Esophagus (tissue), 2 donors: ENCODE measurements around the gene RAVER1. TPM values are rescaled to one million over a fixed set of nuclear protein-coding genes. Genes with fewer than 3 reads are reported as not detected.

Experiments
- H3K27ac ChIP-seq, 2 donors: one replicate each; pipeline ENCODE4 v1.5.1; 2013; ENCODE audit warnings: low read depth in 2 of 2, mild to moderate bottlenecking in 2 of 2, inconsistent platforms in 1 of 2, low read length in 1 of 2, moderate library complexity in 1 of 2
- H3K27me3 ChIP-seq, 2 donors: one replicate each; pipeline ENCODE4 v1.6.1; 2013; ENCODE audit warnings: low read length in 2 of 2, control low read depth in 1 of 2, mild to moderate bottlenecking in 1 of 2; ENCODE audit not compliant: insufficient read depth in 2 of 2, control insufficient read depth in 1 of 2
- H3K36me3 ChIP-seq, 2 donors: one replicate each; pipeline ENCODE4 v1.6.1; 2013; ENCODE audit warnings: low read length in 1 of 2; ENCODE audit not compliant: control insufficient read depth in 2 of 2, insufficient read depth in 2 of 2
- H3K4me1 ChIP-seq, 2 donors: one replicate each; pipeline ENCODE4 v1.6.1; 2013; ENCODE audit warnings: low read length in 1 of 2; ENCODE audit not compliant: control insufficient read depth in 2 of 2, insufficient read depth in 2 of 2
- H3K4me3 ChIP-seq, 2 donors: one replicate each; pipeline ENCODE4 v1.5.1; 2013; ENCODE audit warnings: low read length in 2 of 2, mild to moderate bottlenecking in 2 of 2, low read depth in 1 of 2, moderate library complexity in 1 of 2
- H3K9me3 ChIP-seq, 2 donors: one replicate each; pipeline ENCODE4 v1.6.1; 2013; ENCODE audit warnings: mild to moderate bottlenecking in 2 of 2, low read depth in 1 of 2, low read length in 1 of 2, moderate library complexity in 1 of 2; ENCODE audit not compliant: control insufficient read depth in 2 of 2, insufficient read depth in 1 of 2
- WGBS, 2 donors: extraction: QIAGEN DNeasy Blood & Tissue Kit; methylation state at CpG; one replicate each; pipeline ENCODE4 v1.1.7; 2013; 5-methylcytosine and 5-hydroxymethylcytosine counted together
- polyA plus RNA-seq, 2 donors: library from polyadenylated mRNA; stranded (reverse); fragments of 200-250 nt; gene quantifications; one replicate each; pipeline ENCODE4 v1.2.3, GENCODE V29; 2013
- donor health status: healthy with polysubstance abuse.
- donor health status: Bipolar disorder and iron deficiency.

The RAVER1 gene
- polyA plus RNA-seq, 2 donors, result 7.1 to 8.2 TPM

DNA sequence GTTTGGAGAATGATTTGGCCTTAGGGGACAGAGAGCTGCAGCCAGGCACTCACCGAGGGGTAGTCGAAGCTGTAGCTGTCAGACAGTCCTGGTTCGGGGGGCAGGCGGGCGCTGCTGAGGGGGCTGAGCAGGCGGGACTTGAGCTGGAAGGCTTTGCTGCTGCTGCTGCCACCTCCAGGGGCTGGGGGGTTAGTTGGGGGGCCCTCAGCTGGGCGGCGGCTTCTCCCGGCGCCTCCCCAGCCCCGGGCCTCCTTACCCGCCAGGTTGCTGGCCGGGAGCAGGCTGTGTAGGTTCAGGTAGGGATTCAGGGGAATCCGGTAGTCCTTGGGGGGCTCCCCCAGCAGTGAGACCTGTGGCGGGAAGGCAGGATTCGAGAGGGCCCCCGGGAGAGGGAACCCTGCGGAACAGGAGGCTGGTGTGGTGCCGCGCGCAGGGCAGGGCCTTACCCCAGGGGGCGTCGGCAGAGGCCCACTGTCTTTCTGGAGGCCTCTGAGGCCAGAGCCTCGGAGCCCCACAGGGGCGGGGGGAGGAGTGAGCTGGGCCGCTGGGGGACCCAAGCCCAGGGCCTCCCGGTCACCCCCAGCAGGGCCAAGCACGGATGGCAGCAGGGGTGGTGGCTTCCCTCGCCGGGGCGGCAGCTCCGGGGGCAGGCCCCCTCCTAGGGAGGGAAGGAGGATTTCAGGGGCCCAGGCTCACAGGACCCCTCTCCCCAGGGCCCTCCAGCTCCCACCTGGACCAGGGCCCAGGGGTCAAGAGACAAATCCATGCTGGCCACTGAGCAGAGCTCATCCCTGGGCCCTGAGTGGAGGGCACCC, 12.5 kb downstream of the RAVER1 start:
- peaks cover 5 to 50% of the 10 kb centered on the region in 2 donors for H3K36me3 ChIP-seq
- no peaks in the 10 kb centered on the region for H3K4me1 ChIP-seq
- no peaks in the 10 kb centered on the region for H3K27me3 ChIP-seq
- H3K27ac ChIP-seq, result no peak overlapping the region
- WGBS, 2 donors, result 93% methylated on average over 31 to 32 of the region's 32 CpGs
- no peak overlapping the region for H3K4me3 ChIP-seq
- H3K9me3 ChIP-seq, result no peaks in the 10 kb centered on the region

DNA sequence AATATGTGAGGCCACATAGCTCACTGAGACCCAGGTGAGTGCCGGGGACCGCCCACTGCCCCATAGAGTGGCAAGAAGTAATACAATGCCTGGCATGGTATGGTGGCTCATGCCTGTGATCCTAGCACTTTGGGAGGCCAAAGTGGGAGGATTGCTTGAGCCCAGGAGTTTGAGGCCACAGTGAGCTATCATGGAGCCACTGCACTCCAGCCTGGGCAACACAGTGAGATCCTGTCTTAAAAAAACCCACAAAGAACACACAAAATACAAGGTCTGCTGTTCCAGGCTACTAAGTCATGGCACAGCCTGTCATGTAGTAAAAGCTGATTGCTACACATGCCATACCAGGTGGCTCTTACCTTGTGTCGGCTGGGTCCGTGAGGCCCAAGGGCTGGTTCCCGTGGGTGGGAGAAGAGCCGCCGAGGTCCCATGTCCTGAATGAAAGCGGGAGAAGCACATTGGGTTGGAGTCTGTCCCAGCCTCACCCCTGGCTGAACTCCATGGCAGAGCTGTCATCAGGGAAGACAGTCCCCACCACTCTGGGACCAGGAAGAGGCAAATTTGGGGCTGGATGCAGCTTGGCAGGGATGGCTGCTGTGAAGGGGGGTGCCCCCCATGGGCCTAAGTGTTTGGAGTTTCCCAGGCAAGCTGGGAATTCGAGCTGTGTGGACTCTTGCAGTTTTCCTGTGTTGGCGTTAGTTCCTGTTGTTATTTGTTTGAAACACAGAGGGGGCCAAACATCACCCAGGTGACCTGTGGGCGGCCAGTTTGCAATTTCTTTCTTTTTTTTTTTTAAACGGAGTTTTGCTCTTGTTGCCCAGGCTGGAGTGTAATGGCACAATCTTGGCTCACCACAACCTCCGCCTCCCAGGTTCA, 14.3 kb downstream of the RAVER1 start:
- Histone ChIP-seq H3K36me3 (peaks cover 5 to 42% of the 10 kb centered on the region in 2 donors), H3K27ac (no peak overlapping the region), H3K27me3 (no peaks in the 10 kb centered on the region), H3K9me3 (no peaks in the 10 kb centered on the region), H3K4me3 (no peak overlapping the region), H3K4me1 (peaks cover 0 to 2% of the 10 kb centered on the region in 2 donors)
- WGBS, 2 donors, result 90 to 95% methylated on average over 13 of the region's 13 CpGs

DNA sequence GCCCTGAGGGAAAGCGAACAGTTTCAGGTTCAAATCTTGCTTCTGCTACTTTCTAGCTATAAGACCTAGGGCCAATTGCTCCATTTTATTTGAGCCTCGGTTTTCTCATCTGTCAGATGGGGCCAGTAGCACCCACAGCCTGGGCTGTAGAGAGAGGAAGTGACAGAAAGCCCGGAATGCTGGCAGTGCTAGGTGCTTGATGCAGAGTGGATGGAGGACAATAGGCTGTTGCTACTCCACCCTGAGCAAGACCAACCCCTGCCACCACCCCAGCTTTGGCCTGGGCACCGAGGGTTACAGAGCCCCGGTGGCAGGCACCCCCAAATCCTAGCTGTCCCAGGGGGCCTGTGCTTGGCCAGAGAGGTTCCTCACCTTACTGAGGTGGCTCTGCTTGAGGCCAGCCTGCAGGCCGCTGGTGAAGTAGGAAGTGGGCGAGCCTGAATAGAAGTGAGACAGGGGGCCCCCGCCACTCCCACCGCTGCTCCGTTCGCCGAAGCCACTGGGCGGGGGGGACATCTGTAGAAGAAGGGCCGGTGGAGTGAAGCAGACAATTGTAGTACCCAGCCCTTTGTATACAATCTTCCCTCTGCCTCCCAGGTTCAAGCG, 15.4 kb downstream of the RAVER1 start:
- WGBS, 2 donors, result 93% methylated on average over 15 of the region's 15 CpGs
- H3K9me3 ChIP-seq, result no peaks in the 10 kb centered on the region
- no peak overlapping the region for H3K27ac ChIP-seq
- no peak overlapping the region for H3K4me3 ChIP-seq
- H3K36me3 ChIP-seq, result peaks cover 5 to 36% of the 10 kb centered on the region in 2 donors
- no peaks in the 10 kb centered on the region for H3K27me3 ChIP-seq
- H3K4me1 ChIP-seq, result peaks cover 0 to 2% of the 10 kb centered on the region in 2 donors

DNA sequence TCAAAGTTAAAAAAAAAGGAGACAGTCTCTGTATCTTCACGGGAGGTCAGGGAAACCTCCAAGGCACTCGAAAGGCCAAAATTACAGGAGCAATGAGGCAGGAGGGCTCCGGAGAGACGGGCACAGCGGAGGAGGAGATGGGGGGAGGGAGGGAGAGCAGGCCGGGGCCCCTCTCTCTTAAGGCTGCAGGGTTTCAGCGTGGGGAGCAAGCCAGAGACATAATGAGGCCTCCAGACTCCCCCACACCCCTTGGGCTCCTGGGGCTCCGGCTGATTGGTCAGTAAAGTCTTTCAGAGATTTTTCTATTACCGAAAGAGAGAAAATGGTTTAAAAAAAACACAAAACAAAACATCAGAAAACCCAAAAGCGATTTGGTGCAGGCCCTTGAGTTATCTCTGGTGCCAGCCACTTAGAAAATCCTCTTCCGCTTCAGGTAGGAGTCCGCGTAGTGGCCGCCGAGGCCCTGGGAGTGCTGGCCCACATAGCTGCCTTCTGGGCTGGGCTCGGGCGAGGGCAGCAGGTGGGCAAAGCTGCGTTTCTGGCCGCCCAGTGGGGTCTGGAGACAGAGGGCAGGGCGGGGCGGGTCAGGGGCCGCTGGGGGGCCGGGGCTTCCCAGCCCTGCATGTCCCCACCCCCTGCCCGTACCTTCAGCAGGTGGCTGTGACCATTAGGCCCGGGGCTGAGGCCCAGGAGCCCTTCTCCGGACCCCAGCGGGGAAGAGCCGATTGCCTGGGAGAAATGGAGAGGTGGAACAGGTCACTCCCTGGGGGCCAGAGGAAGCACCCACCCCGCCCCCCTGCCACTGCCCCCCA, 16.1 kb downstream of the RAVER1 start:
- 82 to 86% methylated on average over 27 to 29 of the region's 29 CpGs for WGBS, 2 donors
- H3K4me1 ChIP-seq, result peaks cover 0 to 2% of the 10 kb centered on the region in 2 donors

DNA sequence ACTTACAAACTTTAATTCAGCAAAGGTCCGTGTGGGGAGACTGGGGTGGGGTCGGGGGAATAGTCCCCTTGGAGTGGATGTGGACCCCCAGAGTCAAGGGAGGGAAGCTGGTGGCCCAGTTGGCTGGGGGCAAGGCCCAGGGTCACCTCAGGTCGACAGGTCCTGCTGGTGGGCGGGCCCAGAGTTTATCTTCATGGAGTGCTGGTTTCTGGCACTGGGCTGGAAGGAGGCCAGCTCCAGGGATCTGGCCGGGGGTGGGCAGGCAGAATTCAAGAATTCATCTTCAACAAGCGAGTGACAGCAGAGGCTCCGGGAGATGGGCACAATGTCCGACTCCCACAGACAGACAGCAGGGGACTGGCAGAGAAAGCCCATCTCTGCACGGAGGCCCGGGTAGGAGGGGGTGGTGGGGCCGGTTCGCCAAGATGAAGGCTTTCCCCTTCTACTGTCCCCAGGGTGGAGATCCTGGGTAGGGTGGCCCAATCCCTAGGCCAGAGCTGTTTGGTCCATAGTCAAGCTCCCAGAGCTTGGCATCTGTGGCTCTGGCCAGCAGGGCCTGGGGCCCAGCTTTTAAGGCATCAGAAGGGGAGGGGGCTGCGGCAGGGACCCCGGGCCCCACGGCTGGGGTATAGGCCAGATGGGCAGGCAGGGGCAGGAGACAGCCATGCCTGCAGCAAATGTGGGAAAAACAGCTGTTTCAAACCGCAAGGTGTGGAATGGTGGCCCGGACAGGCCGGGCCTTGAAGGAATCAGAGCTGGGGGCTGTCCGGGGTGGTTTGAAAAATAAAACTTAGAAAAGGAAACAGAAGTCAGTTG, 16.9 kb downstream of the RAVER1 start:
- peak overlapping the region in 1 of 2 donors; percentile 88 for H3K4me3 ChIP-seq
- no peaks in the 10 kb centered on the region for H3K27me3 ChIP-seq
- H3K9me3 ChIP-seq, result no peaks in the 10 kb centered on the region
- H3K36me3 ChIP-seq, result peaks cover 3 to 25% of the 10 kb centered on the region in 2 donors
- no peak overlapping the region for H3K27ac ChIP-seq
- peaks cover 0 to 2% of the 10 kb centered on the region in 2 donors for H3K4me1 ChIP-seq
- WGBS, 2 donors, result 62 to 67% methylated on average over 19 of the region's 19 CpGs

More for the DNA sequence above, 16.1 kb downstream of the RAVER1 start:
- H3K4me3 ChIP-seq, result no peak overlapping the region
- no peaks in the 10 kb centered on the region for H3K9me3 ChIP-seq
- H3K27me3 ChIP-seq, result no peaks in the 10 kb centered on the region
- H3K36me3 ChIP-seq, result peaks cover 3 to 29% of the 10 kb centered on the region in 2 donors
- no peak overlapping the region for H3K27ac ChIP-seq

DNA sequence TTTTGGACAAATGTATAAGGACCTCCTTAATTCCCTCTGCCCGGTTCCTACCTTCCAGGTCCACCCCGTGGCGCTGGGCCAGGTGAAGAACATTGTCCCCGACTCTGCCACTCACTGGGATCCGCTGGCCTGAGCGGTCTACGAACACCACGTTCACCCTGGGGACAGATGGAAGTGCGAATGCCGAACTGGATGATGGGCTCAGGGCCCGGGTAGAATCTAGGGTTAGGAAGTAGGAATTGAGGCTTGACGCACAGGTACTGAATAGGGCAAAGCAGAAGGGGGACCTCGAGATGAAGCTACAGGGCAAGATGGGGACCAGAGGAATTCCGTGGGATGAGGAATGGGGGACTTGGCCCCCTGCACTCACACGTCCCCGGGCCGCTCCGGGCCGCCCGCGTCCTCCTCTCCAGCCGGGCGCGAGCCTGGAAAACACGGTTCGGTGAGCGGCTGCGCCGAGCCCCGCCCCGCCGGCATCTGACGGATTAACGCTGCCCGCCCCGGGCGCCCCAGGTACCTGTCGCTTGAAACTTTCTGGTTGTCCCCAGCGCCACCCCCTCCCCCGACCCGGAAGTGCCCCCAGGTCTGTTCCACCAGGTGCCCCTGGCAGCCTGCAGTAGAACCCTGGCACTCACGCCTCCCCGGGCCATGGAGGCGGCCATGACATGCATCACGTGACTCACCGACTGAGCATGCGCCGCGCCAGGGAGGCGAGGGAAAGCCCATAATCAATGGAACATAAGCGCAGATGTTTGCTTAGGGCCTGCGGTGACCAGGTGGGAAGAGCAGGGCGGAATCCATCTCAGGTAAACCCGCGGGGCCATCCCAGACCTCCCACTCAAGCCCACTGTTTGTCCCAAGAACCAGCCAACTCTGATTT, 17.8 kb downstream of the RAVER1 start, which contains the start of gene FDX2:
FDX2 (minus strand) TSS at position 681 of the 880 bp plus-strand sequence; CDS start at position 662, 19 bp downstream.
- Histone ChIP-seq H3K4me1 (peaks cover 0 to 2% of the 10 kb centered on the region in 2 donors), H3K27me3 (no peaks in the 10 kb centered on the region), H3K36me3 (peaks cover 4 to 22% of the 10 kb centered on the region in 2 donors), H3K4me3 (peak within 1 kb of the TSS; percentile 68 to 88), H3K27ac (peak within 1 kb of the TSS; percentile 19 to 59), H3K9me3 (no peaks in the 10 kb centered on the region)
- WGBS, 2 donors, result 1% methylated on average over 39 to 55 of the region's 55 CpGs

DNA sequence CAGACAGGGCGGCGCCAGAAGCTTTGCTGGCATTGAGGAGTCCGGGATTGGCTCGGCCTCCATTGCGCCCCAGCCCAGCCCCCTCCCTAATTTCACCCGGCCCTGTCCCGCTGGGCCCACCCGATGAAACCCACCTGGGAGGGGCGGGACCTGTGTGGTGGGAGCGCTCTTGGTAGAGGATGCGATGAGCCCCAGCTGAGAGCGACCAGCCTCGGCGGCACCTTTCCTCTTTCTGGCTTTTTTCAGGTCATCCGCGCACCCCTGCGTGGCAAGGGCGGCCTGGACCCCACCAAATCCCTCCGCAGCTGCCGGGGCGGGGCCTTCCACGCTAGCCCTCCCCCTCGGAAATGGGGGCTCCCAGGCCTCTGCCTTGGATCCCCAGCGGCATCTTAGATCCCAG, 23.9 kb downstream of the RAVER1 start, which contains the start of gene ZGLP1:
ZGLP1 (minus strand) TSS at position 393 of the 400 bp plus-strand sequence.
- Histone ChIP-seq H3K27me3 (no peaks in the 10 kb centered on the region), H3K36me3 (peaks cover 3 to 9% of the 10 kb centered on the region in 2 donors), H3K4me1 (no peaks in the 10 kb centered on the region), H3K9me3 (no peaks in the 10 kb centered on the region), H3K4me3 (no peak within 1 kb of the TSS), H3K27ac (no peak within 1 kb of the TSS)
- WGBS, 2 donors, result 89 to 93% methylated on average over 24 of the region's 24 CpGs

DNA sequence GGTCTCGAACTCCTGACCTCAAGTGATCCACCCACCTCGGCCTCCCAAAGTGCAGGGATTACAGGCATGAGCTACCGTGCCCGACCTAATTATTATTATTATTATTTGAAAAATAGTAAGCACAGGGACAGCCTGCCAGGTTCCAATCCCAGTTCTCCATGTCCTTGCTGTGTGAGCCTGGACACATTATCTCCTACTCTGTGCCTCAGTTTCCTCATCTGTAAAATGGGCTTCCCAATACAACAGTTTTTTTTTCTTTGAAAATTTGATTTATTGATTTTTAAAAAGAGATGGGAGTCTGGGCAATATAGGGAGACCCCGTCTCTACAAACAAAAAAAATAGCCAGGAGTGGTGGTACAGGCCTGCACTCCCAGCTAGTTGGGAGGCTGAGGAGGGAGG, 27.0 kb downstream of the RAVER1 start:
- H3K36me3 ChIP-seq, result peaks cover 3 to 9% of the 10 kb centered on the region in 2 donors
- no peak overlapping the region for H3K27ac ChIP-seq
- H3K27me3 ChIP-seq, result no peaks in the 10 kb centered on the region
- H3K4me3 ChIP-seq, result no peak overlapping the region
- H3K9me3 ChIP-seq, result no peaks in the 10 kb centered on the region
- no peaks in the 10 kb centered on the region for H3K4me1 ChIP-seq
- 91 to 95% methylated on average over 5 of the region's 5 CpGs for whole genome bisulfite sequencing, 2 donors
